ENCODE data around the gene SLC51A.

DNA sequence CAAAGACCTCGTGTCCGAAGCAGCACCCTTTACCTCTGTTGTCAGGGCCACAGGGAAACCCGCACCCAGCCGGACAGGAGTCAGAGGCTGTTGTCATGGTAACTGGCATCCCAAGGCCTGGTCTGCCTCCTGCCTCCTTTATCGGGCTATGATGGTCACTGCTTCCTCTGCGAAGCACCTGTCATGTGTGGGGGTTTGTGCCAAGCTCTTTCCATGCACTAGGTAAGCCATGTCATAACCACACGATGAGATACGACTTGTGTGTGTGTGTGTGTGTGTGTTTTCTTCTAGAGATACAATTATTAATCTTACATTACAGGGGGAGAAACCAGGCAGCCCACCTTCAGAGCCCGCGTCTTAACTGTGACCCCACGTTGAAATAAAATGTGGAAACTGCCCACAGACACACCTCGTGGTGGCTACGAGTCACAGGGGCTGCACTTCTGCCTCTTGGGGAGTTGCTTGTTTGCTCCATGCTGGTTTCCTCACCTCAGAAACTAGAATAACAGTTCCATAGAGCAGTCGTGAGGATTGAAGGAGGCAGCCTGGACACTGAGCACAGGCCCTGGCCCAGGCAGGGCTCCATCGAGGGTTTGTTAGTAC, 23.1 kb upstream of the SLC51A start:
- TF ChIP-seq, protein P1, sequence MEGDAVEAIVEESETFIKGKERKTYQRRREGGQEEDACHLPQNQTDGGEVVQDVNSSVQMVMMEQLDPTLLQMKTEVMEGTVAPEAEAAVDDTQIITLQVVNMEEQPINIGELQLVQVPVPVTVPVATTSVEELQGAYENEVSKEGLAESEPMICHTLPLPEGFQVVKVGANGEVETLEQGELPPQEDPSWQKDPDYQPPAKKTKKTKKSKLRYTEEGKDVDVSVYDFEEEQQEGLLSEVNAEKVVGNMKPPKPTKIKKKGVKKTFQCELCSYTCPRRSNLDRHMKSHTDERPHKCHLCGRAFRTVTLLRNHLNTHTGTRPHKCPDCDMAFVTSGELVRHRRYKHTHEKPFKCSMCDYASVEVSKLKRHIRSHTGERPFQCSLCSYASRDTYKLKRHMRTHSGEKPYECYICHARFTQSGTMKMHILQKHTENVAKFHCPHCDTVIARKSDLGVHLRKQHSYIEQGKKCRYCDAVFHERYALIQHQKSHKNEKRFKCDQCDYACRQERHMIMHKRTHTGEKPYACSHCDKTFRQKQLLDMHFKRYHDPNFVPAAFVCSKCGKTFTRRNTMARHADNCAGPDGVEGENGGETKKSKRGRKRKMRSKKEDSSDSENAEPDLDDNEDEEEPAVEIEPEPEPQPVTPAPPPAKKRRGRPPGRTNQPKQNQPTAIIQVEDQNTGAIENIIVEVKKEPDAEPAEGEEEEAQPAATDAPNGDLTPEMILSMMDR (IDR thresholded peaks at IDR 0.05; ENCODE audit: insufficient read depth, low read length) = no peak
- TF ChIP-seq, protein P2, sequence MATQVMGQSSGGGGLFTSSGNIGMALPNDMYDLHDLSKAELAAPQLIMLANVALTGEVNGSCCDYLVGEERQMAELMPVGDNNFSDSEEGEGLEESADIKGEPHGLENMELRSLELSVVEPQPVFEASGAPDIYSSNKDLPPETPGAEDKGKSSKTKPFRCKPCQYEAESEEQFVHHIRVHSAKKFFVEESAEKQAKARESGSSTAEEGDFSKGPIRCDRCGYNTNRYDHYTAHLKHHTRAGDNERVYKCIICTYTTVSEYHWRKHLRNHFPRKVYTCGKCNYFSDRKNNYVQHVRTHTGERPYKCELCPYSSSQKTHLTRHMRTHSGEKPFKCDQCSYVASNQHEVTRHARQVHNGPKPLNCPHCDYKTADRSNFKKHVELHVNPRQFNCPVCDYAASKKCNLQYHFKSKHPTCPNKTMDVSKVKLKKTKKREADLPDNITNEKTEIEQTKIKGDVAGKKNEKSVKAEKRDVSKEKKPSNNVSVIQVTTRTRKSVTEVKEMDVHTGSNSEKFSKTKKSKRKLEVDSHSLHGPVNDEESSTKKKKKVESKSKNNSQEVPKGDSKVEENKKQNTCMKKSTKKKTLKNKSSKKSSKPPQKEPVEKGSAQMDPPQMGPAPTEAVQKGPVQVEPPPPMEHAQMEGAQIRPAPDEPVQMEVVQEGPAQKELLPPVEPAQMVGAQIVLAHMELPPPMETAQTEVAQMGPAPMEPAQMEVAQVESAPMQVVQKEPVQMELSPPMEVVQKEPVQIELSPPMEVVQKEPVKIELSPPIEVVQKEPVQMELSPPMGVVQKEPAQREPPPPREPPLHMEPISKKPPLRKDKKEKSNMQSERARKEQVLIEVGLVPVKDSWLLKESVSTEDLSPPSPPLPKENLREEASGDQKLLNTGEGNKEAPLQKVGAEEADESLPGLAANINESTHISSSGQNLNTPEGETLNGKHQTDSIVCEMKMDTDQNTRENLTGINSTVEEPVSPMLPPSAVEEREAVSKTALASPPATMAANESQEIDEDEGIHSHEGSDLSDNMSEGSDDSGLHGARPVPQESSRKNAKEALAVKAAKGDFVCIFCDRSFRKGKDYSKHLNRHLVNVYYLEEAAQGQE (IDR thresholded peaks at IDR 0.05; ENCODE audit: insufficient replicate concordance, low read depth) = no peak
- no peak for TF ChIP-seq SPI1 (IDR thresholded peaks at IDR 0.05; ENCODE audit: borderline replicate concordance, low read depth)
